Measurements from ENCODE around the gene UBXN4. TPM values are rescaled to one million over a fixed set of nuclear protein-coding genes. Genes with fewer than 3 reads are reported as not detected.

The UBXN4 gene
- total and polyA plus RNA-seq, 12 donors = 50.0 to 145 (median 96.3) TPM

DNA sequence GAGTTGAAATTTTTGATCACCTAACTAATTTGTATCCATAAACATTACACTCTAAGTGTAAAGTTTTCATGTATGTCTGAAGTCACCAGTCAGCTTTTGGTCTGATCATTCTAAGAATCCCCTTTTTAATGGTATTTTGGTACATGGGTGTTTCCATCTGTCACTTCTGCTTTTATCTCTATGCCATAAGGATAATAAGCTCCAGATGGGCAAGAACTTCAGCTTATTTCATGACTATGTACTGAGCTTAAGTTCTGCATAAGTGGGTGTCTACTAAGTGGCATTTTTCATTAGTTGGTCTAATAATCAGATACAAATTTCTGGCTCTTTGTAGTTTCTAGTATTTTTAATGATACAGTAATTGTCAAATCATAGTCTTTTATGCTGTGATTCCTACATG lies 20.4 kb downstream of the UBXN4 start:
- Histone ChIP-seq H3K36me3 (replicated peaks in 1 of 2) (peaks cover 0 to 87% of the 10 kb centered on the region in 2 donors), H3K9me3 (replicated peaks in 1 of 3) (peaks cover 0 to 5% (median 4%) of the 10 kb centered on the region in 3 donors), H3K4me1 (replicated peaks in 1 of 2) (peaks cover 0 to 9% of the 10 kb centered on the region in 2 donors), H3K27ac (no peak overlapping the region), H3K27me3 (no peaks in the 10 kb centered on the region), H3K4me3 (no peak overlapping the region)
- DNase-seq = no peak
- TF ChIP-seq POLR2A (IDR thresholded peaks at IDR 0.05) = no peak
- TF ChIP-seq, protein P1, sequence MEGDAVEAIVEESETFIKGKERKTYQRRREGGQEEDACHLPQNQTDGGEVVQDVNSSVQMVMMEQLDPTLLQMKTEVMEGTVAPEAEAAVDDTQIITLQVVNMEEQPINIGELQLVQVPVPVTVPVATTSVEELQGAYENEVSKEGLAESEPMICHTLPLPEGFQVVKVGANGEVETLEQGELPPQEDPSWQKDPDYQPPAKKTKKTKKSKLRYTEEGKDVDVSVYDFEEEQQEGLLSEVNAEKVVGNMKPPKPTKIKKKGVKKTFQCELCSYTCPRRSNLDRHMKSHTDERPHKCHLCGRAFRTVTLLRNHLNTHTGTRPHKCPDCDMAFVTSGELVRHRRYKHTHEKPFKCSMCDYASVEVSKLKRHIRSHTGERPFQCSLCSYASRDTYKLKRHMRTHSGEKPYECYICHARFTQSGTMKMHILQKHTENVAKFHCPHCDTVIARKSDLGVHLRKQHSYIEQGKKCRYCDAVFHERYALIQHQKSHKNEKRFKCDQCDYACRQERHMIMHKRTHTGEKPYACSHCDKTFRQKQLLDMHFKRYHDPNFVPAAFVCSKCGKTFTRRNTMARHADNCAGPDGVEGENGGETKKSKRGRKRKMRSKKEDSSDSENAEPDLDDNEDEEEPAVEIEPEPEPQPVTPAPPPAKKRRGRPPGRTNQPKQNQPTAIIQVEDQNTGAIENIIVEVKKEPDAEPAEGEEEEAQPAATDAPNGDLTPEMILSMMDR (IDR thresholded peaks at IDR 0.05) = no peak
- intact Hi-C loops (cut with DNase I) = no loop called here

DNA sequence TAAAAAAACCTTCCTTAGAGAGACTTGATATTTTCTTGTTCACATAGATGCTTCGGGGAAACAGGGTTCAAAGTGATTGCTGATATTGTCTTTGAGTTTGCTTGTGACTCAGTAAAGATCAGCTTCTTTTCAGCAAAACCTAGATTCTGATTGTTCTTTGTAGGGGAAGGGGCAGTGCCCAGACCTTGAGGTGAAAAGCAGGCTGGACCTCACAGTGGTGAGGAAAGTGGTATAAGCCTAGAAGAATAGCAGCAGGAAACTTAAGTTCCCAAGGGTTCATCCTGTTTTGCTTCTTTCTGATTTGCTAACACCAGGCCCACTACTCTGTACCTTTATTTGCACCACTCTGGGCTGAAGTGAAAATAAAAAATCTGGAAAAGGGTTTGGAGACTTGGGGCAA lies 20.9 kb downstream of the UBXN4 start:
- Histone ChIP-seq H3K27me3 (no peaks in the 10 kb centered on the region), H3K4me1 (replicated peaks in 1 of 2) (peaks cover 0 to 9% of the 10 kb centered on the region in 2 donors), H3K4me3 (no peak overlapping the region), H3K9me3 (replicated peaks in 1 of 3) (peaks cover 0 to under 1% (median 0%) of the 10 kb centered on the region in 3 donors), H3K27ac (no peak overlapping the region), H3K36me3 (replicated peaks in 1 of 2) (peaks cover 0 to 87% of the 10 kb centered on the region in 2 donors)
- WGBS, 4 donors = 84 to 96% (median 89%) methylated on average over 1 of the region's 1 CpG
- TF ChIP-seq POLR2A (IDR thresholded peaks at IDR 0.05) = no peak
- TF ChIP-seq, protein P1 (IDR thresholded peaks at IDR 0.05) = no peak
- no peak for DNase-seq
- intact Hi-C loops (cut with DNase I) = no loop called here

DNA sequence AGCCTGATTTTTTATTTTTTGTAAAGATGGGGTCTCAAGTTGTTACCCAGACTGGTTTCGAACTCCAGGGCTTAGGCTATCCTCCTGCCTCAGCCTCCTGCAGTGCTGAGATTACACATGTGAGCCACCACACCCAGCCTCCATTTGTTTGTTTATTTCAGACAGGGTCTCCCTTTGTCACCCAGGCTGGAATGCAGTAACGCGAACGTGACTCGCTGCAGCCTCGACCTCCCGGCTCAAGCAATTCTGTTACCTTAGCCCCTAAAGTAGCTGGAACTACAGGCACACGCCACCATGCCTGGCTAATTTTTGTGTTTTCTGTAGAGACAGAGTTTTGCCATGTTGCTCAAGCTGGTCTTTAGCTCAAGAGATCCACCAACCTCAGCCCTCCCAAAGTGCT lies 27.2 kb downstream of the UBXN4 start:
- H3K9me3 ChIP-seq (replicated peaks in 1 of 3) = no peaks in the 10 kb centered on the region
- 93 to 98% (median 97%) methylated on average over 8 of the region's 8 CpGs for WGBS, 4 donors
- H3K27me3 ChIP-seq = no peaks in the 10 kb centered on the region
- H3K36me3 ChIP-seq (replicated peaks in 1 of 2) = peaks cover 0 to 92% of the 10 kb centered on the region in 2 donors
- no peaks in the 10 kb centered on the region for H3K4me1 ChIP-seq (replicated peaks in 1 of 2)
- TF ChIP-seq, protein P1 (IDR thresholded peaks at IDR 0.05) = no peak
- no peak for TF ChIP-seq POLR2A (IDR thresholded peaks at IDR 0.05)
- intact Hi-C loops (cut with DNase I) = no loop called here
- DNase-seq = no peak
- H3K27ac ChIP-seq = no peak overlapping the region
- no peak overlapping the region for H3K4me3 ChIP-seq

DNA sequence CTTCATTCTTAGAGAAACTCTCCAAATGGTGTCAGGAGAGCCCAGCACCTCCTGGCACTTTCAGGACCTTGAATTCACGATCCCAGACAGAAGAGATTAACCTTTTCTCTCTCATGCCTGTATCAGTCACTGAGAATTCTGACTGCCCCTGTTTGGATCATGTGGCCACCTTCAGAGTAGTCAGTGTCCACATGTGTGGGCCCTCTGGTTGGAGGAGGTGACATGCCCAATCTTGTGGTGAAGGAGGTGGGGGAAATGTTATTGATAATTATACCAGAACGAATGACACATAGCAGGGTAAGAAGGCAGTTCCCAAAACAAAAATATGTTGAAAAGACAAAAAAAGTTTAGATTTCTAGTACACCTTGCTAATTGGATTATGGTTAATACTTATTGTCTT lies 31.7 kb downstream of the UBXN4 start:
- H3K36me3 ChIP-seq (replicated peaks in 1 of 2) = peaks cover 0 to 85% of the 10 kb centered on the region in 2 donors

More for the DNA sequence above, 31.7 kb downstream of the UBXN4 start:
- Histone ChIP-seq H3K4me3 (no peak overlapping the region), H3K27me3 (no peaks in the 10 kb centered on the region), H3K9me3 (replicated peaks in 1 of 3) (no peaks in the 10 kb centered on the region), H3K4me1 (replicated peaks in 1 of 2) (peaks cover 0 to 9% of the 10 kb centered on the region in 2 donors), H3K27ac (no peak overlapping the region)
- 73 to 85% (median 80%) methylated on average over 2 of the region's 2 CpGs for WGBS, 4 donors
- TF ChIP-seq, protein P1 (IDR thresholded peaks at IDR 0.05) = no peak
- no peak for TF ChIP-seq POLR2A (IDR thresholded peaks at IDR 0.05)
- DNase-seq = no peak
- intact Hi-C loops (cut with DNase I) = no loop called here
